ENCODE results near the gene DUSP22.

Gene DUSP22

GRCh38 chr6:332671-333070, 40.4 kb downstream of the DUSP22 start (continued):
- TF ChIP-seq BACH2 (CRISPR knock-in tag; IDR thresholded peaks at IDR 0.05; ENCODE audit: borderline replicate concordance) (no peak), ESRRG (CRISPR knock-in tag; IDR thresholded peaks at IDR 0.05) (no peak), TCF4 (CRISPR knock-in tag; IDR thresholded peaks at IDR 0.05; ENCODE audit: borderline replicate concordance) (no peak)

GRCh38 chr6:333379-334002, 41.2 kb downstream of the DUSP22 start:
- TF ChIP-seq OSR1 (CRISPR knock-in tag; IDR thresholded peaks at IDR 0.05) (no peak), ZFP30 (CRISPR knock-in tag; IDR thresholded peaks at IDR 0.05) (no peak), BACH2 (CRISPR knock-in tag; IDR thresholded peaks at IDR 0.05; ENCODE audit: borderline replicate concordance) (no peak), CSRNP3 (CRISPR knock-in tag; IDR thresholded peaks at IDR 0.05) (no peak), ZNF565 (CRISPR knock-in tag; conservative IDR thresholded peaks at IDR 0.05; ENCODE audit: low read depth) (no peak), CSDC2 (CRISPR knock-in tag; IDR thresholded peaks at IDR 0.05) (no peak), SNAI2 (CRISPR knock-in tag; IDR thresholded peaks at IDR 0.05) (no peak), RARB (CRISPR knock-in tag; IDR thresholded peaks at IDR 0.05) (no peak), GLIS3 (CRISPR knock-in tag; IDR thresholded peaks at IDR 0.05) (no peak)
- no peak for ATAC-seq

GRCh38 chr6:334536-335510, 42.5 kb downstream of the DUSP22 start:
- no peak for ATAC-seq
- TF ChIP-seq OSR1 (CRISPR knock-in tag; IDR thresholded peaks at IDR 0.05) (no peak), CREB5 (CRISPR knock-in tag; IDR thresholded peaks at IDR 0.05; ENCODE audit: low read depth) (no peak), TCF4 (CRISPR knock-in tag; IDR thresholded peaks at IDR 0.05; ENCODE audit: borderline replicate concordance) (no peak), CSRNP3 (CRISPR knock-in tag; IDR thresholded peaks at IDR 0.05) (no peak), TOX (CRISPR knock-in tag; IDR thresholded peaks at IDR 0.05; ENCODE audit: borderline replicate concordance) (no peak), ISL1 (CRISPR knock-in tag; IDR thresholded peaks at IDR 0.05) (no peak), GLIS3 (CRISPR knock-in tag; IDR thresholded peaks at IDR 0.05) (no peak), PATZ1 (CRISPR knock-in tag; IDR thresholded peaks at IDR 0.05; ENCODE audit: borderline replicate concordance) (no peak), PPARA (CRISPR knock-in tag; IDR thresholded peaks at IDR 0.05; ENCODE audit: borderline replicate concordance) (no peak), ARNTL (CRISPR knock-in tag; IDR thresholded peaks at IDR 0.05; ENCODE audit: borderline replicate concordance, low read depth) (no peak), ESRRG (CRISPR knock-in tag; IDR thresholded peaks at IDR 0.05) (no peak)

- ATAC-seq = no peak
- TF ChIP-seq ZFP30 (CRISPR knock-in tag; IDR thresholded peaks at IDR 0.05) (no peak), ZNF70 (CRISPR knock-in tag; IDR thresholded peaks at IDR 0.05) (no peak), ISL1 (CRISPR knock-in tag; IDR thresholded peaks at IDR 0.05) (no peak), TSHZ2 (CRISPR knock-in tag; IDR thresholded peaks at IDR 0.05) (no peak)
These were observed 43.3 kb downstream of the DUSP22 start for GRCh38 chr6:335572-335971.
